ENCODE results near the gene RPL41. TPM values are rescaled to one million over a fixed set of nuclear protein-coding genes. Genes with fewer than 3 reads are reported as not detected.

RPL41 gene
- total and polyA plus RNA-seq, 10 of the 15 experiments (the other 5 are each of a cell fraction or from before 2014, with no cell fraction given), result 4,144 to 19,112 (median 8,004) TPM

DNA sequence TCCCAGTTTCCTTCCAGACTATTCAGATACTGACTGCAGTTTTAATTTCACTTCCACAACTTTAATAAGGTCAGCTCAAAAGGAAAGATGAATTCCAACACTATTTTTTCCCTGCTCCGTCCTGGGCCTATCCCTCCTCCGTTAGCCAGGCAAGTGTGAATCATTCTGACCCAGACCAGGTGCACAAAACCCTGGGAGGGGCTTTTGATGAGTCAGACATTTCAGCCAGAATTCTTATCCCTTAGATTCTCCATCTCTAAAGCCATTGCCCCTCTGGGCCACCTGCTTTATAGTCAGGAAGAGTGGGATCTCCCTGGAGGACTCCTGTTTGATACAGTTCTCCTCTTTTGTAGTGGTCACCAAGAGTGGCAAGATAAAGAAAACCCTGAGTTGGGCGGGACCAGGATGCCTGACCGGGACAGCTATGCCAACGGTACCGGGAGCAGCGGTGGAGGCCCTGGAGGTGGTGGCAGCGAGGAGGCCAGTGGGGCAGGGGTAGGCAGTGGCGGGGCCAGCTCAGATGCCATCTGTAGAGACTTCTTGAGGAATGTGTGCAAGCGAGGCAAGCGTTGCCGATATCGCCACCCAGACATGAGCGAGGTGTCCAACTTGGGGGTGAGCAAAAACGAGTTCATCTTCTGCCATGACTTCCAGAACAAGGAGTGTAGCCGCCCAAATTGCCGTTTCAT lies 3.9 kb downstream of the RPL41 start:
- no peaks in the 10 kb centered on the region for H3K27me3 ChIP-seq (replicated peaks in 1 of 2; ENCODE audit: control insufficient read depth in 2 of 2, insufficient read depth in 2 of 2, low read length in 1 of 2)
- no peak overlapping the region; the same call in 1 of the 2 replicates for H3K4me2 ChIP-seq (ENCODE audit: control insufficient read depth, insufficient read depth)
- H3K27ac ChIP-seq (ENCODE audit: control insufficient read depth, insufficient read depth), result no peak overlapping the region
- H3K4me3 ChIP-seq, result no peak overlapping the region
- H4K20me1 ChIP-seq (ENCODE audit: control insufficient read depth, insufficient read depth), result no peaks in the 10 kb centered on the region
- no peaks in the 10 kb centered on the region for H3K9me3 ChIP-seq (replicated peaks; ENCODE audit: control insufficient read depth, insufficient read depth, low read length)
- H3K4me1 ChIP-seq (ENCODE audit: control insufficient read depth, insufficient read depth, low read length), result peaks cover 14% of the 10 kb centered on the region
- POLR2A ChIA-PET, result interaction anchor here (0.5 to 5.5 kb wide), 8 partner anchors 7 to 102 kb away, joined by 3 to 95 read pairs (median 22); partner anchors contain the start of genes ESYT1, PA2G4, RNF41 and SMARCC2
- intact Hi-C loops (cut with micrococcal nuclease; ENCODE audit: unreplicated experiment), result loop anchor here (10.0 kb wide), 1 partner anchor 524 kb away; the partner anchor contains the start of gene ATP5F1B
- ATAC-seq, result no peak
- H3K9ac ChIP-seq (ENCODE audit: control insufficient read depth, insufficient read depth, low read length), result no peak overlapping the region
- CTCF ChIA-PET, result interaction anchor here (0.7 to 4.5 kb wide), 22 partner anchors 7 to 449 kb away, joined by 3 to 121 read pairs (median 6); partner anchors contain the start of genes ANKRD52, ESYT1, MYL6 and MYL6B
- RAD21 ChIA-PET (ENCODE audit: unreplicated experiment), result interaction anchor here (0.7 to 3.9 kb wide), 11 partner anchors 8 to 382 kb away, joined by 3 to 57 read pairs (median 5); partner anchors contain the start of genes ESYT1, MYL6B, PA2G4 and RNF41
- no peak overlapping the region for H2AFZ ChIP-seq (ENCODE audit: control insufficient read depth, low read depth, low read length)
- no peak for DNase-seq (ENCODE audit: low read depth, low spot score)
- SMC1A ChIA-PET (ENCODE audit: uncharacterized antibody, unreplicated experiment), result interaction anchor here (0.6 to 4.5 kb wide), 11 partner anchors 8 to 1134 kb away, joined by 3 to 50 read pairs (median 6); partner anchors contain the start of genes ESYT1, PA2G4, RNF41 and SMARCC2
- peaks cover 28% of the 10 kb centered on the region for H3K79me2 ChIP-seq (ENCODE audit: control insufficient read depth, insufficient read depth, low read length)
- TF ChIP-seq SMC3 (IDR thresholded peaks at IDR 0.05; ENCODE audit: borderline replicate concordance, low read length) (no peak), MYC (IDR thresholded peaks at IDR 0.05; ENCODE audit: insufficient read depth, insufficient read length, insufficient replicate concordance, low read length, severe bottlenecking) (no peak), SREBF2 (IDR thresholded peaks at IDR 0.05; ENCODE audit: low read length) (no peak), GATAD2B (conservative IDR thresholded peaks at IDR 0.05; ENCODE audit: low read depth) (no peak), ASH2L (IDR thresholded peaks at IDR 0.05; ENCODE audit: borderline replicate concordance, low read depth) (no peak), PAX8 (IDR thresholded peaks at IDR 0.05) (no peak), TCF7 (IDR thresholded peaks at IDR 0.05; ENCODE audit: borderline replicate concordance) (no peak), CEBPB (IDR thresholded peaks at IDR 0.05; ENCODE audit: borderline replicate concordance in 1 of 2, low read depth in 2 of 2, low read length in 2 of 2) (no peak), IKZF2 (IDR thresholded peaks at IDR 0.05) (no peak), STAT3 (IDR thresholded peaks at IDR 0.05; ENCODE audit: low read depth, low read length) (no peak), BHLHE40 (IDR thresholded peaks at IDR 0.05; ENCODE audit: borderline replicate concordance in 1 of 2, low read depth in 2 of 2, low read length in 1 of 2) (no peak), BCL11A (IDR thresholded peaks at IDR 0.05; ENCODE audit: low read depth, low read length) (no peak), CREB1 (IDR thresholded peaks at IDR 0.05; ENCODE audit: low read depth) (no peak), ZNF274 (IDR thresholded peaks at IDR 0.05; ENCODE audit: insufficient read depth, insufficient read length) (no peak), ETV6 (conservative IDR thresholded peaks at IDR 0.05 in 1 of 2, IDR thresholded peaks at IDR 0.05 in 1 of 2; ENCODE audit: borderline replicate concordance in 1 of 2, low read depth in 1 of 2) (no peak), JUND (IDR thresholded peaks at IDR 0.05; ENCODE audit: low read depth, low read length) (no peak)
- TF ChIP-seq, protein P1, sequence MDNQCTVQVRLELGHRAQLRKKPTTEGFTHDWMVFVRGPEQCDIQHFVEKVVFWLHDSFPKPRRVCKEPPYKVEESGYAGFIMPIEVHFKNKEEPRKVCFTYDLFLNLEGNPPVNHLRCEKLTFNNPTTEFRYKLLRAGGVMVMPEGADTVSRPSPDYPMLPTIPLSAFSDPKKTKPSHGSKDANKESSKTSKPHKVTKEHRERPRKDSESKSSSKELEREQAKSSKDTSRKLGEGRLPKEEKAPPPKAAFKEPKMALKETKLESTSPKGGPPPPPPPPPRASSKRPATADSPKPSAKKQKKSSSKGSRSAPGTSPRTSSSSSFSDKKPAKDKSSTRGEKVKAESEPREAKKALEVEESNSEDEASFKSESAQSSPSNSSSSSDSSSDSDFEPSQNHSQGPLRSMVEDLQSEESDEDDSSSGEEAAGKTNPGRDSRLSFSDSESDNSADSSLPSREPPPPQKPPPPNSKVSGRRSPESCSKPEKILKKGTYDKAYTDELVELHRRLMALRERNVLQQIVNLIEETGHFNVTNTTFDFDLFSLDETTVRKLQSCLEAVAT (IDR thresholded peaks at IDR 0.05), result no peak
- TF ChIP-seq, protein P2, sequence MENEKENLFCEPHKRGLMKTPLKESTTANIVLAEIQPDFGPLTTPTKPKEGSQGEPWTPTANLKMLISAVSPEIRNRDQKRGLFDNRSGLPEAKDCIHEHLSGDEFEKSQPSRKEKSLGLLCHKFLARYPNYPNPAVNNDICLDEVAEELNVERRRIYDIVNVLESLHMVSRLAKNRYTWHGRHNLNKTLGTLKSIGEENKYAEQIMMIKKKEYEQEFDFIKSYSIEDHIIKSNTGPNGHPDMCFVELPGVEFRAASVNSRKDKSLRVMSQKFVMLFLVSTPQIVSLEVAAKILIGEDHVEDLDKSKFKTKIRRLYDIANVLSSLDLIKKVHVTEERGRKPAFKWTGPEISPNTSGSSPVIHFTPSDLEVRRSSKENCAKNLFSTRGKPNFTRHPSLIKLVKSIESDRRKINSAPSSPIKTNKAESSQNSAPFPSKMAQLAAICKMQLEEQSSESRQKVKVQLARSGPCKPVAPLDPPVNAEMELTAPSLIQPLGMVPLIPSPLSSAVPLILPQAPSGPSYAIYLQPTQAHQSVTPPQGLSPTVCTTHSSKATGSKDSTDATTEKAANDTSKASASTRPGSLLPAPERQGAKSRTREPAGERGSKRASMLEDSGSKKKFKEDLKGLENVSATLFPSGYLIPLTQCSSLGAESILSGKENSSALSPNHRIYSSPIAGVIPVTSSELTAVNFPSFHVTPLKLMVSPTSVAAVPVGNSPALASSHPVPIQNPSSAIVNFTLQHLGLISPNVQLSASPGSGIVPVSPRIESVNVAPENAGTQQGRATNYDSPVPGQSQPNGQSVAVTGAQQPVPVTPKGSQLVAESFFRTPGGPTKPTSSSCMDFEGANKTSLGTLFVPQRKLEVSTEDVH (IDR thresholded peaks at IDR 0.05; ENCODE audit: low read depth, partially characterized antibody), result no peak
- 0 out of 4 replicates have a peak, but pooled peaks cover 0 to under 1% of the 10 kb centered on the region in 2 experiments for H3K36me3 ChIP-seq (ENCODE audit: control insufficient read depth in 2 of 2, insufficient read depth in 2 of 2, low read length in 1 of 2)
- no TSS peak for BruUV-seq (replicated peaks)
- in situ Hi-C loops (cut with MboI), result loop anchor here (5.0 kb wide), 1 partner anchor 342 kb away; no protein-coding TSS in a partner anchor
- 94% methylated on average over 17 of the region's 17 CpGs for WGBS (ENCODE audit: insufficient coverage, insufficient replicate concordance, low lambda C conversion rate, missing lambda C conversion rate)
- FAIRE-seq, result no peak
